ENCODE data around the gene ADCY4.

Gene ADCY4

GRCh38 chr14:24297190-24297964, 37.5 kb downstream of the ADCY4 start:
- peak; percentile 68 for DNase-seq (ENCODE audit: low spot score)

DNA sequence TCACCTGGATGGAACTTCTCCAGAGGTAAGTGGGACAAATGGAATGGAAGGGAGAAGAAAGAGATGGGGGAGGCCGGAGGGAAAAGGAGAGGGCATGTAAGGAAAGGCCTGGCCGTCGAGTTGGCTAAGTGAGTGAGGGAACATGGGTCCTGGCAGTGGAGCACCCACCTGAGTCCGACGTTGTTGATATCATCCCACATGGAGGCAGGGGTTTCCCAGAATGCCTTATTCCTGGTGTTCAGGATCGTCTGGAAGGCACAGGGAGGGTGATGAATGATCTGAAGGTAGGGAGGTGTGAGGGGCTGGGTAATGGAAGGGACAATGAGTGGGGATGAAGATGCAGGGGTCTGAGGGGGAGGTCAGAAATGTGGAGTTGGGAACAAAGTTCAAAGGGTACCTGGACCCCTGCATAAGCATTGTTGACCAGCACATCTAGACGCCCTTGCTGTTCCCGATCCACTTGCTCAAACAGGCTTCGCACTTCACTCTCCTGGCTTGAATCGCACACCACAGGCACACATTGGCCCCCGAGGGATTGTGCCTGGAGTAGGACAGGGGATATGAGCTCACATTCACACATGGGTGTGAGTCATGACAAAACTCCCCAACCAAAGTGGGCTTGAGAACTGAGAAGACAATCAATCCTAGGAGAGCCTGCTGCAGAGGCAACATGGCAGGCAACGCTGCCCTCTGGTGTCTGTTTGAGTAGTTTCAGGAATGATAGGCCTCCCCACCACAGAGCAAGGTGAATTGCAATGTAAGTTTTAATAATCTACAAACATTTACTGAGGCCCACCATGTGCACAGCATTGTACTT, 38.3 kb downstream of the ADCY4 start:
- peak; percentile 77 for DNase-seq (ENCODE audit: low spot score)

- DNase-seq (ENCODE audit: low spot score) = no peak
These were observed 41.3 kb downstream of the ADCY4 start for GRCh38 chr14:24293525-24293924.

GRCh38 chr14:24292118-24292807, 42.6 kb downstream of the ADCY4 start:
- no peak for DNase-seq (ENCODE audit: low spot score)

DNA sequence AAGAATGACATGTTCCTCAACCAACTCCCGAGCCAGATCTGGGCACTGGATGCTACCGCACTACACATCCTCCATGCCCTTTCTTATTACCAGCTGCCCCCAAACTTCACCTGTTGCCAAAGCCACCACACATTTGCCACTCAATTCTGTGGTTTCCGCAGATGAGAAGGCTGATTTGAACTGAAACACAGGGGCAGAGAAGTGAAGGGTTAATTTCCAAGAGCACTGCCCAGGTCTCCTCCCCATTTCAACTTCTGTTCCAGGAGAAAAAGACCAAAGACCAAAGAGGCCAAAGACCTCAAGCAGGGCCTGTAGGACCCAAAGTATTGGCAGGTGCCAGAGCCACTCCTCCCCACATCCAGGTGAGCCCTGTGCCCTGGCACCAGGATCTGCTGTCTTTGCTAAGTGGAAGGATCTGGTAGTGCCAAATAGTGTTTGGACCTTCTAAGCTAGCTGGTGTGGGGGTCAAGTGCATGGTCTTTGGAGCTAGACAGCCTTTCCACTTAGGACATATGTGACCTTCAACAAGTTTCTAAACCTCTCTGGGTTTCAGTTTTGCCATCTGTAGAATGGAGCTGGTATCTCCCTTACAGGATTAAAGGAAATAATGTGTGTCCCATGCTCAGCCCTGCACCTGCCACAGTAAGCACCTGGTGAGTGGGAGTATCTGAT, 43.3 kb downstream of the ADCY4 start:
- no peak for DNase-seq (ENCODE audit: low spot score)

GRCh38 chr14:24290746-24291145, 44.1 kb downstream of the ADCY4 start:
- DNase-seq (ENCODE audit: low spot score) = no peak

- no peak for DNase-seq (ENCODE audit: low spot score)
These were observed 45.1 kb downstream of the ADCY4 start for GRCh38 chr14:24289649-24290280.

DNA sequence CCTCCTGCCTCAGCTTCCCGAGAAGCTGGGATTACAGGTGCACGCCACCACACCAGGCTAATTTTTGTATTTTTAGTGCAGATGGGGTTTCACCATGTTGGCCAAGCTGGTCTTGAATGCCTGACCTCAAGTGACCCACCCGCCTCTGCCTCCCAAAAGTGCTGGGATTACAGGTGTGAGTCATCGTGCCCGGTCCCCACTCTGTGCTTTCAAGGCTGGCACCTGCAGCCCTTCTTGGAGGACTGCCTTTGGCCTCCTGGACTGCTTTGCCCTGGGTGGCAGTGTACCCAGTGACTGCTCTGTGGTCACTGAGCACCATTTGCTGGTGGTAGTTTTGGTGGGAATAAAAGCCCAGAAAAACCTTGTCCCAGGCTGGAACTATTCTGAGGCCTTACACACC, 47.9 kb downstream of the ADCY4 start:
- DNase-seq (ENCODE audit: low spot score) = no peak

DNA sequence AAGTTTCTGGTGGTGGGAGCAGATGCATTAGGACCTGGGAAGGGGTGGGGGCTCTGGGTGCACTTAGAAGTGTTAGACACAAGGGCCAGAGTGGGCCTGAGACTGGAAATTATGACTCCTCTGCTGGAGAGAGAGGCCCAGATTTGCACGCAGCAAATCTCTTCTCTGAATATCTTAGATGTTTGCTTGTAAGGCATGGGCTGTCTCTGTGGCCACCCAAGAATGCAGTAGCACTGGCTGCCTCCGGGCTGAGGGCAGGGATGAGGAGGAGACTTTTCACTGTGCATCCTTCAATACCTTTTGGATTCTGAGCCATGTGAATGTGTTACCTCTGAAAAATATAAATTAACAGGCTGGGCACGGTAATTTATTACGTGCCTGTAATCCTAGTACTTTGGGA, 49.5 kb downstream of the ADCY4 start:
- DNase-seq (ENCODE audit: low spot score) = no peak

GRCh38 chr14:24284501-24285035, 50.3 kb downstream of the ADCY4 start:
- no peak for DNase-seq (ENCODE audit: low spot score)

- no peak for DNase-seq (ENCODE audit: low spot score)
These were observed 50.9 kb downstream of the ADCY4 start for GRCh38 chr14:24283796-24284460.

DNA sequence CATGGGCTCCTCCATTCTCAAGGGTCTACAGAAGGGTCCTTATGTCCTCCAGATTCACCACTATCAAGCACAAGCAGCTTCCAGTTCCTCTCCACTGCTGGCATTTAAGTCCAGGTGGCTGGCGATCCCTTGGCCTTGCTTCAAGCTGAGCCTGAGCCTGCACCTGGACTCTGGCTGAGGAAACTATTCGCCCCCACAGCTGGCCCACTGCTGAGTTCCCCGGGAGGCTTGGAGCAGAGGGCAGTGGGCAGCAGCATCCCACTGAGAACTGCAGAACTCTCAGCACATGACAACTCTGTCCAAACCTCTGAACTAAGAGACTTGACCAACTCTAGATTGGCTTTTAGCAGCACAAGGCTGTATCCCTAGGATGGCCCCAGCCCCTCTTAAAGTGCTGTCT, 52.1 kb downstream of the ADCY4 start:
- DNase-seq (ENCODE audit: low spot score) = no peak

DNA sequence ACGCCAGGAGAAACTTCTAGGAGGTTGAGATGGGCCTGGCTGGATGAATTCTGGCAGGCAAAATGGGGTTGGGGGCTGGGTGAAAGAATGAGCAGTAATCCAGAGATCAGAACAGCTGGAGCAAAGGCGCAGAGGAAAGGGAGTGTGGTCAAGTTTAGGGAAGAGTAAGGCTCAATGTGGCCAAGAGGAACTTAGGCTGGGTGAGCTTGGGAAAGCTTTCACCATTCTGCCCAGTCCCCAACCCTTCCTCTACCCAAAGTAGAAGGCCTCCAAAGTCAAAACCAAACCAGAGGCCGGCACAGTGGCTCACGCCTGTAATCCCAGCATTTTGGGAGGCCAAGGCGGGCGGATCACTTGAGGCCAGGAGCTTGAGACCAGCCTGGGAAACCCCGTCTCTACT, 53.2 kb downstream of the ADCY4 start:
- no peak for DNase-seq (ENCODE audit: low spot score)

- DNase-seq (ENCODE audit: low spot score) = no peak
These were observed 53.9 kb downstream of the ADCY4 start for GRCh38 chr14:24280797-24281460.

DNA sequence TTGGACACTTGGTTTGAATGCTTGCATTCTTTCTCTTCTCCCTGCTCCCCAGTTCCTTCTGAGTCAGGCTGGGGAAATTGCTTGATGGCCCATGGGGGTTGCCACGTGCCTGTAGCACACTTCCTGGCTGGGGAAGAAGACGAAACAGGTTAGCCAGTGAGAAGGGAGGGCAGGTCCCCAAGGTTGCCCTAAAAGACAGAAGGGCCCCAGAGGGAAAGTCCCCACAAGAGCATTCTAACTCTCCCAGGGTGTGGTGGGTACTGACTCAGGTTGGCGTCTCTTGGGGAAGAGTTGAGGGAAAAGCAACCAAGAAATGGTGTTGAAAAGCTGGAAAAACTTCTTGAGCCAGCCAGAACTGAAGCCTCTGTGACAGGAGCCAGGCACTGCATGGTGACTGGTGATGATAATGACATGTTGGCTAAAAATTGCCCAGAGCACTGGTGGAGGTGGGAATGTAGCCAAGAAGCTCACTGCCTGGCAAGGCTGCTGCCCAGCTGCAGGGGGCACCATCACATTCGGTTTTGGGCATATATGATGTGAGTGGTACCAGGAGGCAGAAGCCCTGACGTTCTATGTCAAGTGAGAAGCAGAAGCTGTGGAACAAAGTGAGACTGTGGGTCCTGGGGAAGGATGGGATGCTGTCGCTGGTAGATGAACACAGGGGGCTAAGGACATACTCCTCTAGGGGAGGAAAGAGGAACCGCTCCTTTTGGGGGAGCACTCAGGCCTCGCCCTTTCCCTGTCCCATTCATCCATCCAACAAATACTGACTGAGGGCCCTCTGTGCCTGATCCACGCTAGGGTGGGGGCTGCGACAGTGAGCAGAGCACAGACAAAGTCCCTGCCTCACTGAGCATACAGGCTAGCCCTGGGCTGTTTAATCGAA, 55.3 kb downstream of the ADCY4 start:
- no peak for DNase-seq (ENCODE audit: low spot score)

- DNase-seq (ENCODE audit: low spot score) = no peak
These were observed 56.4 kb downstream of the ADCY4 start for GRCh38 chr14:24278424-24278823.

- DNase-seq (ENCODE audit: low spot score) = no peak
These were observed 57.1 kb downstream of the ADCY4 start for GRCh38 chr14:24277606-24278321.

DNA sequence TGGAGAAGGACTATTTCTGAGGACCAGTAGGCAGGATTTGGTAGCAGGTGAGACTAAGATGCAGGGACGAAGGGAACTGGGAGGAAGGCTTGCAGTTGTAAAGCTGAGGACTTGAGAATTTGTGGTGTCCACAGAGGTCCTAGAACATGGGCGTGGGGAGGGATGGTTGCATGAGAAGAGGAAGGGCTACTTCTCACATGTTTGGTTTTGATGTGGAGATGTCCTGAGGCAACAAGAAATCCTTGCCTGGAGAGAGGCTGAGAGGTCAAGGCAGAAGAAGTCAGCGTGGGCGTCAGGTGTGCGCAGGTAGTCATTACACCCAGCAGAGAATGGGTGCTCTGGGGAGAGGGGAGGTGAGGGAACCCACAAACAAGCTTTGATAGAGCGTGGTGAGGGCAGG, 57.8 kb downstream of the ADCY4 start:
- no peak for DNase-seq (ENCODE audit: low spot score)

DNA sequence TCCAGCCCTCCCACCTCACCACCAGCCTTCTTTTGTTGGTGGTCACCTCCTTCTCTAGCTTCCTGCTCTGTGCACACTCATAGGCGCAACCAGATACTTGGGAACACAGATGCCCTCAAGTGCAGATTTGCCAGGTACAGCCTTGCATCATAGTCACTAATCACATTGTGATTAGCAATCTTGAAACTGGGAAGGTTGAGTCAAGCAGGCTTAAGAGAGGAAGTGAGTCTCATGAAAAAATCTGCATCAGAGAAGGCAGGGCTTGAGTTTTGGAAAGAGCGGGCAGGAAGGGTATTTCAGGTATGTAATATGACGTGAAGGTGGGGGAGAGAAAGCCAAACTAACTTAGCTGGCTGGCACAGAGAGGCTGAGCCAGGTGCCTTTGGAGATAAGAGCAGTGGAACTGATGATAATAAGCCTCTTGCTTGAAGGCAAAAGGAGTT, 60.7 kb downstream of the ADCY4 start:
- DNase-seq (ENCODE audit: low spot score) = no peak

All from HuH-7 (cell line).